Measurements from ENCODE around the gene HIPK2. TPM values are rescaled to one million over a fixed set of nuclear protein-coding genes. Genes with fewer than 3 reads are reported as not detected.

The HIPK2 gene
- total RNA-seq, 2 donors from 2014 or later = 95.1 to 125 TPM

- WGBS, 2 experiments (ENCODE audit: insufficient coverage in 1 of 2, insufficient read length in 1 of 2) = 1 to 3% methylated on average over 16 to 26 of the region's 26 CpGs
- Mint-ChIP-seq H3K27ac (peak overlapping the region; percentile 93), H3K9me3 (no peaks in the 10 kb centered on the region), H3K27me3 (ENCODE audit: insufficient read depth) (peaks cover 26% of the 10 kb centered on the region), H3K4me3 (peak overlapping the region; percentile 96), H3K4me1 (peaks cover 31% of the 10 kb centered on the region), H3K36me3 (ENCODE audit: low read depth) (peaks cover 7% of the 10 kb centered on the region)
- Histone ChIP-seq H3K4me3 (ENCODE audit: low read length) (peak overlapping the region; percentile 97), H3K9ac (ENCODE audit: extremely low read depth, low read length, poor library complexity, severe bottlenecking) (peak overlapping the region; percentile 81), H3K4me1 (ENCODE audit: control insufficient read depth, insufficient read depth, low read length) (peaks cover 5% of the 10 kb centered on the region), H3K27me3 (ENCODE audit: control insufficient read depth, insufficient read depth, low read length, poor library complexity, severe bottlenecking) (peaks cover 15% of the 10 kb centered on the region), H3K9me3 (ENCODE audit: control insufficient read depth, low read length) (no peaks in the 10 kb centered on the region), H3K27ac (ENCODE audit: low read depth, low read length) (peak overlapping the region; percentile 56), H3K36me3 (ENCODE audit: control insufficient read depth, insufficient read depth, low read length) (peaks cover 19% of the 10 kb centered on the region)
- no peak for TF ChIP-seq CTCF (conservative IDR thresholded peaks at IDR 0.05)
- DNase-seq = peak; percentile 61
These were observed 1.2 kb downstream of the HIPK2 start for GRCh38 chr7:139776486-139777132.

- no peaks in the 10 kb centered on the region for H3K9me3 ChIP-seq (ENCODE audit: control insufficient read depth, low read length)
- peaks cover 5% of the 10 kb centered on the region for H3K4me1 ChIP-seq (ENCODE audit: control insufficient read depth, insufficient read depth, low read length)
- DNase-seq = peak; percentile 79
- H3K9me3 Mint-ChIP-seq = no peaks in the 10 kb centered on the region
- 40 to 46% methylated on average over 4 to 11 of the region's 11 CpGs for whole genome bisulfite sequencing, 2 experiments (ENCODE audit: insufficient coverage in 1 of 2, insufficient read length in 1 of 2)
- peaks cover 26% of the 10 kb centered on the region for H3K36me3 ChIP-seq (ENCODE audit: control insufficient read depth, insufficient read depth, low read length)
- TF ChIP-seq CTCF (conservative IDR thresholded peaks at IDR 0.05) = peak; percentile 82
- H3K27ac Mint-ChIP-seq = no peak overlapping the region
- peak overlapping the region; percentile 97 for H3K4me3 ChIP-seq (ENCODE audit: low read length)
- peaks cover 38% of the 10 kb centered on the region for H3K4me1 Mint-ChIP-seq
- no peak overlapping the region for H3K27ac ChIP-seq (ENCODE audit: low read depth, low read length)
- H3K9ac ChIP-seq (ENCODE audit: extremely low read depth, low read length, poor library complexity, severe bottlenecking) = peak overlapping the region; percentile 81
- H3K27me3 Mint-ChIP-seq (ENCODE audit: insufficient read depth) = peaks cover 24% of the 10 kb centered on the region
- H3K4me3 Mint-ChIP-seq = peak overlapping the region; percentile 96
- H3K27me3 ChIP-seq (ENCODE audit: control insufficient read depth, insufficient read depth, low read length, poor library complexity, severe bottlenecking) = peaks cover 15% of the 10 kb centered on the region
- H3K36me3 Mint-ChIP-seq (ENCODE audit: low read depth) = peaks cover 10% of the 10 kb centered on the region
These were observed 1.9 kb downstream of the HIPK2 start for GRCh38 chr7:139775829-139776266.

- no peak overlapping the region for H3K4me3 Mint-ChIP-seq
- no peaks in the 10 kb centered on the region for H3K9me3 Mint-ChIP-seq
- Histone ChIP-seq H3K4me3 (ENCODE audit: low read length) (peak overlapping the region; percentile 97), H3K4me1 (ENCODE audit: control insufficient read depth, insufficient read depth, low read length) (peaks cover 5% of the 10 kb centered on the region), H3K9ac (ENCODE audit: extremely low read depth, low read length, poor library complexity, severe bottlenecking) (no peak overlapping the region), H3K9me3 (ENCODE audit: control insufficient read depth, low read length) (no peaks in the 10 kb centered on the region), H3K36me3 (ENCODE audit: control insufficient read depth, insufficient read depth, low read length) (peaks cover 41% of the 10 kb centered on the region), H3K27ac (ENCODE audit: low read depth, low read length) (no peak overlapping the region), H3K27me3 (ENCODE audit: control insufficient read depth, insufficient read depth, low read length, poor library complexity, severe bottlenecking) (peaks cover 6% of the 10 kb centered on the region)
- no peak for DNase-seq
- no peak for TF ChIP-seq CTCF (conservative IDR thresholded peaks at IDR 0.05)
- 100% methylated on average over 1 of the region's 1 CpG; no CpG with 5 or more reads in 1 of the 2 experiments for WGBS, 2 experiments (ENCODE audit: insufficient coverage in 1 of 2, insufficient read length in 1 of 2)
- H3K27ac Mint-ChIP-seq = no peak overlapping the region
- H3K27me3 Mint-ChIP-seq (ENCODE audit: insufficient read depth) = peaks cover 12% of the 10 kb centered on the region
- peaks cover 15% of the 10 kb centered on the region for H3K36me3 Mint-ChIP-seq (ENCODE audit: low read depth)
- H3K4me1 Mint-ChIP-seq = peaks cover 39% of the 10 kb centered on the region
These were observed 3.4 kb downstream of the HIPK2 start for GRCh38 chr7:139774376-139774775.
